ENCODE data around the gene ANO5. TPM values are rescaled to one million over a fixed set of nuclear protein-coding genes. Genes with fewer than 3 reads are reported as not detected.

ANO5 gene
- total and polyA plus RNA-seq, 2 of the 8 experiments (the other 6 are each of a cell fraction or from before 2014, with no cell fraction given) = 2.6 to 5.0 TPM

GRCh38 chr11:22246992-22247391, 54.1 kb downstream of the ANO5 start:
- Histone ChIP-seq H4K20me1 (replicated peaks in 1 of 2; ENCODE audit: control insufficient read depth in 1 of 2, insufficient read depth in 2 of 2, low read length in 2 of 2) (no peaks in the 10 kb centered on the region), H3K27ac (ENCODE audit: low read depth, low read length) (no peak overlapping the region), H2AK5ac (ENCODE audit: low read depth, low read length) (no peak overlapping the region), H3K79me1 (ENCODE audit: low read depth, low read length) (no peaks in the 10 kb centered on the region), H3K4ac (replicated peaks; ENCODE audit: insufficient read length, low read depth, low read length) (no peak overlapping the region), H4K91ac (replicated peaks; ENCODE audit: insufficient read length, low read length) (no peak overlapping the region), H3K36me3 (ENCODE audit: control insufficient read depth in 2 of 4, insufficient read depth in 4 of 4, low read length in 3 of 4) (no peaks in the 10 kb centered on the region), H2BK12ac (ENCODE audit: low read depth, low read length) (no peak overlapping the region), H3K9ac (replicated peaks in 1 of 4; ENCODE audit: extremely low read depth in 1 of 4, low read depth in 3 of 4, low read length in 3 of 4) (no peak overlapping the region), H3K56ac (replicated peaks; ENCODE audit: insufficient read length, low read depth, low read length) (no peak overlapping the region), H2BK20ac (ENCODE audit: low read length) (no peak overlapping the region), H3K27me3 (replicated peaks in 1 of 4; ENCODE audit: control insufficient read depth in 3 of 4, extremely low read depth in 1 of 4, insufficient read depth in 3 of 4, low read length in 3 of 4) (no peaks in the 10 kb centered on the region), H3K4me1 (replicated peaks in 1 of 4; ENCODE audit: control insufficient read depth in 3 of 4, insufficient read depth in 4 of 4, low read length in 3 of 4) (no peaks in the 10 kb centered on the region), H3K4me2 (ENCODE audit: insufficient read depth in 1 of 2, low read depth in 2 of 2, low read length in 2 of 2) (no peak overlapping the region), H4K8ac (ENCODE audit: extremely low read depth, insufficient read depth, low read length) (no peak overlapping the region), H2AFZ (ENCODE audit: low read length) (no peak overlapping the region), H3K79me2 (ENCODE audit: control insufficient read depth in 1 of 2, insufficient read depth in 2 of 2, low read length in 2 of 2) (no peaks in the 10 kb centered on the region), H3K23me2 (ENCODE audit: low read depth, low read length) (no peaks in the 10 kb centered on the region), H2BK120ac (replicated peaks; ENCODE audit: low read depth, low read length) (no peak overlapping the region), H2BK15ac (ENCODE audit: low read length) (no peak overlapping the region), H3K14ac (ENCODE audit: insufficient read length) (no peak overlapping the region), H3K4me3 (ENCODE audit: extremely low read depth in 1 of 4, insufficient read depth in 2 of 4, low read depth in 3 of 4, low read length in 4 of 4) (no peak overlapping the region), H3K18ac (ENCODE audit: extremely low read depth, low read length) (no peak overlapping the region), H2BK5ac (ENCODE audit: low read depth, low read length) (no peak overlapping the region), H4K5ac (ENCODE audit: insufficient read length, low read depth, low read length) (no peak overlapping the region), H3K9me3 (ENCODE audit: insufficient read depth in 2 of 2, low read depth in 1 of 2, low read length in 1 of 2) (no peaks in the 10 kb centered on the region), H3K23ac (ENCODE audit: insufficient read length) (no peak overlapping the region)
- no peak for FAIRE-seq
- DNase-seq (ENCODE audit: low read depth in 1 of 2, low spot score in 2 of 2) = no peak
- ChIA-PET POLR2A (ENCODE audit: partially characterized antibody) (no interaction called here), CTCF (ENCODE audit: partially characterized antibody) (interaction anchor here (0.9 kb wide), 1 partner anchor 58 kb away, joined by 3 read pairs; no protein-coding TSS in a partner anchor)
- WGBS, 2 experiments (ENCODE audit: extremely low coverage in 1 of 2, insufficient coverage in 1 of 2, insufficient read length in 1 of 2, insufficient replicate concordance in 2 of 2, low coverage in 1 of 2, low lambda C conversion rate in 2 of 2, missing lambda C conversion rate in 1 of 2) = 100% methylated on average over 1 of the region's 1 CpG; no CpG with 5 or more reads in 1 of the 2 experiments
- TF ChIP-seq USF2 (IDR thresholded peaks at IDR 0.05; ENCODE audit: low read length) (no peak), SP4 (IDR thresholded peaks at IDR 0.05; ENCODE audit: low read length) (no peak), MAX (IDR thresholded peaks at IDR 0.05) (no peak), CHD1 (IDR thresholded peaks at IDR 0.05; ENCODE audit: low read depth, low read length) (no peak), KDM4A (IDR thresholded peaks at IDR 0.05; ENCODE audit: low read depth, low read length, severe bottlenecking) (no peak), MAFK (IDR thresholded peaks at IDR 0.05; ENCODE audit: low read depth, low read length) (no peak), CTCF (IDR thresholded peaks at IDR 0.05; ENCODE audit: control extremely low read depth in 1 of 3, insufficient read depth in 1 of 3, low read depth in 1 of 3, low read length in 3 of 3) (no peak), CBX8 (IDR thresholded peaks at IDR 0.05; ENCODE audit: borderline replicate concordance, low read depth, low read length) (no peak), PHF8 (conservative IDR thresholded peaks at IDR 0.05; ENCODE audit: low read depth, low read length) (no peak), BRCA1 (IDR thresholded peaks at IDR 0.05; ENCODE audit: low read depth, low read length) (no peak)

Measured in H1 (cell line).